ENCODE results near the gene TRAPPC3. TPM values are rescaled to one million over a fixed set of nuclear protein-coding genes. Genes with fewer than 3 reads are reported as not detected.
A peak's percentile ranks its signal among the peaks of the same experiment; 100 is the strongest.

The TRAPPC3 gene
- total and polyA plus RNA-seq, 2 experiments from 2014 or later, result 45.6 to 55.9 TPM

GRCh38 chr1:36115200-36115669, 34.1 kb downstream of the TRAPPC3 start (continued):
- no peak for TF ChIP-seq ZNF114 (CRISPR knock-in tag; IDR thresholded peaks at IDR 0.05)
- no peak for TF ChIP-seq EZH2 (IDR thresholded peaks at IDR 0.05; ENCODE audit: low read depth, unreplicated experiment)

GRCh38 chr1:36114371-36114770, 34.9 kb downstream of the TRAPPC3 start:
- Histone ChIP-seq H3K79me2 (replicated peaks; ENCODE audit: insufficient read depth) (no peaks in the 10 kb centered on the region), H3K36me3 (ENCODE audit: insufficient read depth) (no peaks in the 10 kb centered on the region), H3F3A (replicated peaks; ENCODE audit: low read depth) (no peaks in the 10 kb centered on the region), H3K27ac (ENCODE audit: low read depth) (no peak overlapping the region), H3K27me3 (ENCODE audit: insufficient read depth) (no peaks in the 10 kb centered on the region), H3K9me2 (ENCODE audit: insufficient read depth) (no peaks in the 10 kb centered on the region), H3K4me1 (ENCODE audit: insufficient read depth) (no peaks in the 10 kb centered on the region), H4K20me1 (replicated peaks; ENCODE audit: insufficient read depth) (no peaks in the 10 kb centered on the region), H3K4me2 (no peak overlapping the region), H3K4me3 (no peak overlapping the region), H2AFZ (peak overlapping the region; percentile 87)
- TF ChIP-seq STAT1 (IDR thresholded peaks at IDR 0.05; ENCODE audit: unreplicated experiment) (no peak), ZNF462 (CRISPR knock-in tag; IDR thresholded peaks at IDR 0.05) (no peak), CREB1 (CRISPR knock-in tag; IDR thresholded peaks at IDR 0.05; ENCODE audit: low read depth) (no peak), POLR2AphosphoS5 (IDR thresholded peaks at IDR 0.05; ENCODE audit: low read depth) (no peak), ZNF331 (CRISPR knock-in tag; IDR thresholded peaks at IDR 0.05; ENCODE audit: low read depth) (no peak), EZH2 (IDR thresholded peaks at IDR 0.05; ENCODE audit: low read depth, unreplicated experiment) (no peak), EZH2phosphoT487 (IDR thresholded peaks at IDR 0.05; ENCODE audit: unreplicated experiment) (no peak), JUNB (IDR thresholded peaks at IDR 0.05; ENCODE audit: unreplicated experiment) (no peak), CTCF (conservative IDR thresholded peaks at IDR 0.05; ENCODE audit: low read depth in 2 of 2) (no peak), NANOG (IDR thresholded peaks at IDR 0.05; ENCODE audit: borderline replicate concordance) (no peak)
- TF ChIP-seq, protein P1, sequence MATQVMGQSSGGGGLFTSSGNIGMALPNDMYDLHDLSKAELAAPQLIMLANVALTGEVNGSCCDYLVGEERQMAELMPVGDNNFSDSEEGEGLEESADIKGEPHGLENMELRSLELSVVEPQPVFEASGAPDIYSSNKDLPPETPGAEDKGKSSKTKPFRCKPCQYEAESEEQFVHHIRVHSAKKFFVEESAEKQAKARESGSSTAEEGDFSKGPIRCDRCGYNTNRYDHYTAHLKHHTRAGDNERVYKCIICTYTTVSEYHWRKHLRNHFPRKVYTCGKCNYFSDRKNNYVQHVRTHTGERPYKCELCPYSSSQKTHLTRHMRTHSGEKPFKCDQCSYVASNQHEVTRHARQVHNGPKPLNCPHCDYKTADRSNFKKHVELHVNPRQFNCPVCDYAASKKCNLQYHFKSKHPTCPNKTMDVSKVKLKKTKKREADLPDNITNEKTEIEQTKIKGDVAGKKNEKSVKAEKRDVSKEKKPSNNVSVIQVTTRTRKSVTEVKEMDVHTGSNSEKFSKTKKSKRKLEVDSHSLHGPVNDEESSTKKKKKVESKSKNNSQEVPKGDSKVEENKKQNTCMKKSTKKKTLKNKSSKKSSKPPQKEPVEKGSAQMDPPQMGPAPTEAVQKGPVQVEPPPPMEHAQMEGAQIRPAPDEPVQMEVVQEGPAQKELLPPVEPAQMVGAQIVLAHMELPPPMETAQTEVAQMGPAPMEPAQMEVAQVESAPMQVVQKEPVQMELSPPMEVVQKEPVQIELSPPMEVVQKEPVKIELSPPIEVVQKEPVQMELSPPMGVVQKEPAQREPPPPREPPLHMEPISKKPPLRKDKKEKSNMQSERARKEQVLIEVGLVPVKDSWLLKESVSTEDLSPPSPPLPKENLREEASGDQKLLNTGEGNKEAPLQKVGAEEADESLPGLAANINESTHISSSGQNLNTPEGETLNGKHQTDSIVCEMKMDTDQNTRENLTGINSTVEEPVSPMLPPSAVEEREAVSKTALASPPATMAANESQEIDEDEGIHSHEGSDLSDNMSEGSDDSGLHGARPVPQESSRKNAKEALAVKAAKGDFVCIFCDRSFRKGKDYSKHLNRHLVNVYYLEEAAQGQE (IDR thresholded peaks at IDR 0.05; ENCODE audit: unreplicated experiment), result no peak
- TF ChIP-seq, protein P2, sequence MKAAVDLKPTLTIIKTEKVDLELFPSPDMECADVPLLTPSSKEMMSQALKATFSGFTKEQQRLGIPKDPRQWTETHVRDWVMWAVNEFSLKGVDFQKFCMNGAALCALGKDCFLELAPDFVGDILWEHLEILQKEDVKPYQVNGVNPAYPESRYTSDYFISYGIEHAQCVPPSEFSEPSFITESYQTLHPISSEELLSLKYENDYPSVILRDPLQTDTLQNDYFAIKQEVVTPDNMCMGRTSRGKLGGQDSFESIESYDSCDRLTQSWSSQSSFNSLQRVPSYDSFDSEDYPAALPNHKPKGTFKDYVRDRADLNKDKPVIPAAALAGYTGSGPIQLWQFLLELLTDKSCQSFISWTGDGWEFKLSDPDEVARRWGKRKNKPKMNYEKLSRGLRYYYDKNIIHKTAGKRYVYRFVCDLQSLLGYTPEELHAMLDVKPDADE (IDR thresholded peaks at IDR 0.05), result no peak
- DNase-seq (ENCODE audit: low spot score) (no peak), ATAC-seq (no peak)
- peaks cover 6% of the 10 kb centered on the region for H3K4me1 Mint-ChIP-seq
- no peaks in the 10 kb centered on the region for H3K9me3 Mint-ChIP-seq
- no peak overlapping the region for H3K27ac Mint-ChIP-seq
- H3K4me3 Mint-ChIP-seq, result no peak overlapping the region
- peaks cover 2% of the 10 kb centered on the region for H3K27me3 Mint-ChIP-seq (ENCODE audit: insufficient read depth, low read depth, poor library complexity)
- H3K36me3 Mint-ChIP-seq (ENCODE audit: low read depth), result no peaks in the 10 kb centered on the region; the same call in 2 of the 3 replicates
